Measurements from ENCODE around the gene GLIS1.

GLIS1 gene

DNA sequence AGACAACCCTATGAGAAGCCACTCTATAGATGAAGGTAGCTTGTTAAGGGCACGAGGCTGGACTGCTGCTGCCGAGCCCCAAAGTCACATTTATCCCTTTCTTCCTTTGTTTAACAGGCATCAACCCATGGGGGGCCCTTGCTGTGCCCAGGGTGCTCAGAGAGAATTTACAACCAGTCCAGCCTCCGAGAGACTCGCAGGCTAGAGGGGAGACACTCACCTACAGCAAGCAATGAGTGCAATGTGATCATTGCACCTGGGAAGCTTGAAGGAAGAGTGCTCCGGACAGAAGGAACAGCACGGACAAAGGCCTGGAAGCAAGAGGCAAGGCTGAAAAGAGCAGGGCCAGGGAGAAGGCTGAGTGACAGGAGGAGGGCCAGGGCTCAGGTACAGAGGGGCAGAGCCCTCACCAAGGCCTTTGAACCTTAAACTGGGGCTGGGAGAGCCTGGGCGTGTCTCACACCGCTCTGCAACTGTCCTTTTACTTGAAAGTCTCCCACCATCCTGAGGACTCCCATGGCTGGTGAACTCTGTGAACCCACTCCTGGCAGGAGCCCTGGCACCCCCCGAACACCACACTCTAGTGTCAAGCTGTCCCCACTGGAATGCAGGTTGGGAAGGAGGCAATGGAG lies 252.5 kb downstream of the GLIS1 start:
- no peak for DNase-seq (ENCODE audit: low read depth in 2 of 2)

GRCh38 chr1:53485478-53486394 lies 253.2 kb downstream of the GLIS1 start:
- peak; percentile 57 to 70 for DNase-seq (ENCODE audit: low read depth in 2 of 2)

- DNase-seq (ENCODE audit: low read depth in 2 of 2) = no peak
Observed at GRCh38 chr1:53484705-53485477, 254.1 kb downstream of the GLIS1 start.

DNA sequence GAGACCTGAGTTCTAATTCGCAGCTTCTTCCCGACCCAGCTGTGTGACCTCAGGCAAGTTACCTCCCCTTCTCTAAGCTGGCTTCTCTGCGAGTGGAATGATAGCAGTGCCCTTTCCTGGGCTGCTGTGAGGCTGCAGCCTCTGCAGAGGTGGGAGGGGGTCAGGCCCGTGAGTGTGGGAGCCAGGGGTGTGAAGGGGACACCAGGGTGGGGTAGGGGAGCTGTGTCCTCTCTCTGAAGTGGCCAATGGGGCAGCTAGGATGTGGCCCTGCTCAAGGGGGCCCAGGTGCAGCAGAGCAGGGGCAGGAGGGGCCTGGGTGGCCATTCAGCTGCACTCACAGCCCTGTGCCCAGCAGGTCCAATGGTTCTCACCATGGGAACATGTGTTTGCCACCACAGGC lies 255.3 kb downstream of the GLIS1 start:
- DNase-seq (ENCODE audit: low read depth in 2 of 2) = no peak

DNA sequence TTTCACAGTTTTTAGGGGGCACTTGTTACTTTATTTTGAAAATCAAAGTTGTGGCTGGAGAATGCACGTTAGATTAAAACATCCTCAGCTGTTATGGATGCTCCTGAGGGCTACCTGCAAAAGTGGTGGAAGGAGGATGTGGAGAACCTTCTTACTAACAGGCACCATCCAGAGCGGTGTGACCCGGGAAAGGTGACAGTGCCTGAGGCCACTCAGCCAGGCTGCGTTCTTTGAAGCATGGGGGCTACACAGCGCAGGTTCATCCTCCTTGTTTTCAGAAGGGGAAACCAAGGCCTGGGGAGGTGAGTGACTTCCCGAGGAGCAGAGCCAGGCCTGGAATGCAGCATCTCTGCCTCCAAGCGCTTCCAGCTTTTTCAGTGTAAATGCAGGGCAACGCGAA lies 255.8 kb downstream of the GLIS1 start:
- no peak for DNase-seq (ENCODE audit: low read depth in 2 of 2)

DNA sequence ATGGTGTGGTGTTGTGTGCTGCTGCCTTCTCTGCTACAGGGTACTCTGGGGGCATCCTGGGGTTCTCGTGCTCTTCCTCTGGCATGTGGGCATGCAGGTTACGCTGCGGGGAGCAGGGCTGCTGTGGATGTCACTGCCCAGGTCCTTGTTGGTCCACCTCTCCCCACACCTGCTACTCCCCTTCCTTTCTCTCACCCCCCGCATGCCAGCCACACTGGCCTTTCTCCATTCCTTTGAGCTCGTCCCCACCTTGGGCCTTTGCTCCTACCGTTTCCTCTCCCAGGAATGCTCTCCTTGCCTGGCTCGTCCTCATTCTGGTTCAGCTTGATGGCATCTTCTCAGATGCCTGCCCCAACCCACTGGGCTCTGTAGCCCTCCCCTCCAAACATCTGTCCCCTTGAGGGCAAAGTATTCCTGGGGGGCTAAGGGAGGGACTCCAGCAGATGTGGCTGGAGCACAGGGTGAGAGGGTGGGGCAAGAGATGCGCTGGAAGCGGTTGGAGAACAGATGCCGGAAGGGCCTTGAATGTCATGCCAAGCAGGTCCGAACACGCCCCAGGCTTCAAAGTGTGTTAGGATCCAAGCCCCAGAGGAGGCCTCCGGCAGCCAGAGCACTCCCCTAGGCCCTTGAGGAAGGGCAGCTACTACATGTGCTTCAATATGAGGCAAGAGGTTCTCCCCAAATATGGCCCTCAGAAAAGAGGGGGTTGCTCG lies 256.4 kb downstream of the GLIS1 start:
- no peak for DNase-seq (ENCODE audit: low read depth in 2 of 2)

- DNase-seq (ENCODE audit: low read depth in 2 of 2) = no peak
Observed at GRCh38 chr1:53481456-53481855, 257.5 kb downstream of the GLIS1 start.

- no peak for DNase-seq (ENCODE audit: low read depth in 2 of 2)
Observed at GRCh38 chr1:53480678-53481077, 258.3 kb downstream of the GLIS1 start.

GRCh38 chr1:53478502-53478818 lies 260.5 kb downstream of the GLIS1 start:
- no peak for DNase-seq (ENCODE audit: low read depth in 2 of 2)

DNA sequence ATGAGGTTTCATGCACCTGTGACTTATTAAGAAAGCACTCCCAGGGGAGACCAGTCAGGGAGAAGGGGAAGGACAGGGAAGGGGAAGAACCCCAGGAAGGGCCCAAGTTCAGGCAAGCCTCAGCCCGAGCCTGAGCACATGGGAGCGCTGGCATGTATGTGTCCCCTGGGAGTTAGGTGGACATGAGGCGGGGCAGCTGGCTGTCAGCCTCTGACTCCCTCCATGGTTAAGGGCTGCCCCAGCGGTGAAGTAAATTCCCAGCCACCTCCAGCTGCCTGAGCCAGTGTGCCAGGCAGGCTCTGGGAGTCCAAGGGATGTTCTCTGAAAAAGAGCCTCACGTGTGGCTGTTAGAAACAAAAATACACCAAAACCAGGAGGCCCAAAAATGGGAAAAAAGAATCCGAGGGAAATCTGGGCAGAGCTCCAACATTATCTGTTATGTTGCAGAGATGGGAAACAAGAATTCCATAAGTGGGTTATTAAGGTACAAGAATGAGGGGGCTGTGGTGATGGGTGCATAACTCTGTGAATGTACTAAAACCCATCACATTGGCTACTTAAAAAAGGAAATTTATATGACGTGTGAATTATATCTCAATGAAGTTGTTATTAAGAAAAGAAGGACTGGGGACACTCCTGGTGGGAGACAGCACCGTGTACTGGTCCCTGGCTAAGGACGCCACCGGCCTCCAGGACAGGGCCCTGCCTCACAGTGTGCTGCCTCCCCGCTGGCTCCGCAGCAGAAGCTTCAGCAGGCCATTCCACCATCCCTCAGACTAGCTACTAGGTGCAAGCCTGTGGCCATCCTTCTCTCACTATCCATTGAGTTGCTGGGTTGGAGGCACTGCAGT lies 261.1 kb downstream of the GLIS1 start:
- DNase-seq (ENCODE audit: low read depth in 2 of 2) = no peak

DNA sequence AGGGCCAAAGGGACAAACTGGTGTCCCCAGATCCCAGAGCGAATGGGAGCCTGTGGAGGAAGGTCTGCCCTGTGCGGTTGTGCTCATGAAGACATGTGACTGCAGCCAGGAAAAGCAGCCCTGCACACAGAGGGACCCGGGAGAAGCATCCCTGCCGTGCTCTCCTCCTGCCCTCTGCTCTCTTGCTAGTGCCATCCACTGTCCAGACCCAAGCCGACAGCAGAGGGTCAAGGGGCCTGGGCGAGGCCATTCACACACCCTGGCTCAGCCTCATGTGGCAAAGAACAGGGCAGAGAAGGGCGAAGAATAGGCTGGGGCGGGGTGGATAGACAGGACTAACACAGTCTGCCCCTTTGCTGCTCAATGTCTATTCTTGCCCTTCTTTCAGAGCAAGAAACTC lies 262.4 kb downstream of the GLIS1 start:
- no peak for DNase-seq (ENCODE audit: low read depth in 2 of 2)

GRCh38 chr1:53475664-53476063 lies 263.3 kb downstream of the GLIS1 start:
- no peak for DNase-seq (ENCODE audit: low read depth in 2 of 2)

DNA sequence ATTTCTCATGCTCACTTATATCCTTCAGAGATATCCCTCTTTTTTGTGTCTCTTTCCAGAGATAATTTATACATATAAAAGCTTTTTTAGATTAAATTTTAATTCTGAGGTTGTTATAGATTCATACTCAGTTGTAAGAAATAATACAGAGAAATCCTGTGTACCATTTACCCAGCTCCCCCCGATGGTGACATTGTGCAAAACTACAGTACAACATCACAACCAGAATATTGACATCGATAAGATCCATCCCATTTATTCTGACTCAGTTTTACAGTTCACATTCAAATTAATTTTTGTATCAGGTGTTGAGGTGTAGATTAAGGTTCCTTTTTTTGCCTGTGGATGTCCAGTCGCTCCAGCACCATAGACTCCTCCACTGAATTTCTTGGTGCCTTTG lies 265.5 kb downstream of the GLIS1 start:
- no peak for DNase-seq (ENCODE audit: low read depth in 2 of 2)

DNA sequence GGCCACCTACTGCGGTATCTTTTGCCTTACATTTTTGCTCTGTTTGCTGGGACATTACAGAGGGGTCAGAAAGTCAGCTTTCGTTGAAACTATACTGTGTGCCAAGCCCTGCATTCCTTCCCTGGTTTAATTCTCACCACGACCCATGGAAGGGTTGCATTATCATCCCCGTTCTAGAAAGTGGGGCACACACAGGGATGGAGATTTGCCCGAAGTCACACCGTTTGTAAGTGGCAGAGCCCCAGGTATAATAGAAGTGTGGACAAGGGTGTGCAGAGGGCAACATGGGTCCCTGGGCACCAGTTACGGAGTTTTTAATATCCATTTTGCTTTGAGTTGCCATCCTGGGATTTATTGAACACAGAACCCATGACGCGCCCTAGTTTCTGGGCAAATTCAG lies 268.0 kb downstream of the GLIS1 start:
- DNase-seq (ENCODE audit: low read depth in 2 of 2) = no peak

DNA sequence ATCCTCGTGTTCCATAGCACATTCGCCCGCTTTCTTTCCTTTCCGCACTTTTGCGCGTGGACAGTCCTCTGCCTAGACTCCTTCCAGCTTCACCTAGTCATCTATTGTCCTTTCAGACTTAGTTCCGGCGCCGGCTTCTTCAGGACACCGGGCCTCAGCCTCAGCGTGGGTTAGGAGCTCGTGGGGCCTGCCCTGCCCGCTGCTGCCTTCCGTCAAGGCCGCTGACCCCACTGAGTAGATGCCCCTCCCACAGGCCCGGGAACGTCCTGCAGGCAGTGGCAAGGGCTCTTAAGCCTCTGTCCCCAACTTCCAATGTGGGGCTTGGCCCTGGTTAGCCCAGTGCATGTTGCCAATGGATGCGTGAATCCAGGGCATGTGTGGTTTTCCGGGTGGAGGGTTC lies 268.4 kb downstream of the GLIS1 start:
- no peak for DNase-seq (ENCODE audit: low read depth in 2 of 2)

GRCh38 chr1:53470155-53470554 lies 268.8 kb downstream of the GLIS1 start:
- no peak for DNase-seq (ENCODE audit: low read depth in 2 of 2)

- no peak for DNase-seq (ENCODE audit: low read depth in 2 of 2)
Observed at GRCh38 chr1:53469373-53469772, 269.6 kb downstream of the GLIS1 start.

DNA sequence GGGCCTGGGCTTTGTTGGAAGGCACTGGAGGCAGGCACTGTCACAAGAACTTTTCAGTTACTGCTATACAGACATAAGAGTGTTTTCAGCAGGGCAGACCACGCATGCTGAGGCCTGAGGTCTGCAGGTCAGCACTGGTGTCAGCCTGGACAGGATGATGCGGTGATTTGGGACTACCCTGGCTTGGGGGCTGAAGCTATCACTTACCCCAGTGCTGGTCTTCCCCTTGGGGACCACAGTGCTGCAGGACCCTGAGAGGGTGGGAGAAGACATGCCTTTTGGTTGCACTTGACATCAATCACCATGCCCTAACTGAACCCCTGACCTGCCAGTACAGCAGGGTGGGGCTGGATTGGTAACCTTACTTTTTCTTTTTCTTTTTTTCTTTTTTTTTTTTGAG lies 270.6 kb downstream of the GLIS1 start:
- no peak for DNase-seq (ENCODE audit: low read depth in 2 of 2)

- DNase-seq (ENCODE audit: low read depth in 2 of 2) = no peak
Observed at GRCh38 chr1:53467391-53467790, 271.6 kb downstream of the GLIS1 start.

GRCh38 chr1:53465023-53465957 lies 273.7 kb downstream of the GLIS1 start:
- no peak for DNase-seq (ENCODE audit: low read depth in 2 of 2)

All from stimulated activated CD8-positive, alpha-beta memory T cell treated with anti-CD3 and anti-CD28 coated beads, Interleukin-2, amount 100 ng/mL, for 48 hours (primary cell).